HepG2 (cell line): ENCODE measurements around the gene SNX30. TPM values are rescaled to one million over a fixed set of nuclear protein-coding genes. Genes with fewer than 3 reads are reported as not detected.

Source experiments
- CEBPG ChIP-seq: IDR thresholded peaks from 2 replicates; pipeline ENCODE4 v1.6.1; 2016
- POGZ ChIP-seq: sonication (generic); formaldehyde crosslinking; IDR thresholded peaks from 2 replicates; pipeline ENCODE4 v1.4.0; 2020; ENCODE audit warnings: mild to moderate bottlenecking, missing genetic modification reagents
- PRMT3 ChIP-seq: sonication (generic); formaldehyde crosslinking; IDR thresholded peaks from 2 replicates; pipeline ENCODE4 v1.8.1; 2022; ENCODE audit warnings: low read depth, mild to moderate bottlenecking, moderate library complexity, missing genetic modification reagents, borderline replicate concordance
- RARG ChIP-seq: sonication (generic); formaldehyde crosslinking; IDR thresholded peaks from 2 replicates; pipeline ENCODE4 v1.4.0; 2020; ENCODE audit warnings: low read depth, mild to moderate bottlenecking, missing genetic modification reagents
- RFX1 ChIP-seq: fragments of 450-650 bp; IDR thresholded peaks from 2 replicates; pipeline ENCODE4 v1.6.1; 2017
- STAT5B ChIP-seq: sonication (generic); formaldehyde crosslinking; IDR thresholded peaks from 2 replicates; pipeline ENCODE4 v1.4.0; 2020; ENCODE audit warnings: missing genetic modification reagents
- ZBTB7B ChIP-seq: sonication (generic); formaldehyde crosslinking; IDR thresholded peaks from 2 replicates; pipeline ENCODE4 v1.4.0; 2020; ENCODE audit warnings: missing genetic modification reagents
- ZNF660 ChIP-seq: sonication (generic); formaldehyde crosslinking; IDR thresholded peaks from 2 replicates; pipeline ENCODE4 v1.5.1; 2020; ENCODE audit warnings: mild to moderate bottlenecking, low read depth, missing genetic modification reagents, borderline replicate concordance
- polyA plus RNA-seq, 8 experiments: library from polyadenylated mRNA; depleted of rRNA in 3 of 8; stranded (reverse) in 7 of 8; unstranded in 1 of 8; fragments of >200 nt; fragmentation: Illumina TruSeq in 4 of 8; extraction: Trizol in 4 of 8; gene quantifications; 2 replicates each; pipeline versions ENCODE4 v1.2.1 to v1.2.3, GENCODE V29; 2011 to 2016; ENCODE audit warnings: low read depth in 4 of 8, missing spikeins in 1 of 8, mixed read lengths in 1 of 8; ENCODE audit not compliant: insufficient read depth in 1 of 8
- total RNA-seq, 5 experiments: library from RNA; depleted of rRNA; stranded (reverse); fragments of >200 nt; fragmentation: Illumina TruSeq; extraction: Trizol; gene quantifications; 2 replicates each; pipeline ENCODE4 v1.2.3, GENCODE V29; 2016; ENCODE audit warnings: low read depth in 1 of 5
- TF ChIP-seq, protein P1 (sequence below): sonication (generic); formaldehyde crosslinking; IDR thresholded peaks from 2 replicates; pipeline ENCODE4 v1.5.0; 2020; ENCODE audit warnings: mild to moderate bottlenecking, missing genetic modification reagents, borderline replicate concordance
- TF ChIP-seq, protein P2 (sequence below): sonication (generic); formaldehyde crosslinking; IDR thresholded peaks from 2 replicates; pipeline ENCODE4 v1.8.1; 2023; ENCODE audit warnings: mild to moderate bottlenecking, missing genetic modification reagents, borderline replicate concordance
- TF ChIP-seq, protein P3 (sequence below): sonication (generic); formaldehyde crosslinking; IDR thresholded peaks from 2 replicates; pipeline ENCODE4 v1.5.0; 2020; ENCODE audit warnings: missing genetic modification reagents, mild to moderate bottlenecking, borderline replicate concordance
- TF ChIP-seq, protein P4 (sequence below): sonication (generic); formaldehyde crosslinking; conservative IDR thresholded peaks from 2 replicates; pipeline ENCODE4 v1.8.0; 2022; ENCODE audit warnings: mild to moderate bottlenecking, moderate library complexity, missing genetic modification reagents
- TF ChIP-seq, protein P5 (sequence below): sonication (generic); formaldehyde crosslinking; IDR thresholded peaks from 2 replicates; pipeline ENCODE4 v1.5.0; 2020; ENCODE audit warnings: missing genetic modification reagents
- TF ChIP-seq, protein P6 (sequence below): sonication (generic); formaldehyde crosslinking; IDR thresholded peaks from 2 replicates; pipeline ENCODE4 v1.4.0; 2020; ENCODE audit warnings: missing genetic modification reagents

Gene SNX30
- total and polyA plus RNA-seq, 2 of the 13 experiments (the other 11 are each of a cell fraction or from before 2014, with no cell fraction given) = 4.4 to 12.4 TPM

DNA sequence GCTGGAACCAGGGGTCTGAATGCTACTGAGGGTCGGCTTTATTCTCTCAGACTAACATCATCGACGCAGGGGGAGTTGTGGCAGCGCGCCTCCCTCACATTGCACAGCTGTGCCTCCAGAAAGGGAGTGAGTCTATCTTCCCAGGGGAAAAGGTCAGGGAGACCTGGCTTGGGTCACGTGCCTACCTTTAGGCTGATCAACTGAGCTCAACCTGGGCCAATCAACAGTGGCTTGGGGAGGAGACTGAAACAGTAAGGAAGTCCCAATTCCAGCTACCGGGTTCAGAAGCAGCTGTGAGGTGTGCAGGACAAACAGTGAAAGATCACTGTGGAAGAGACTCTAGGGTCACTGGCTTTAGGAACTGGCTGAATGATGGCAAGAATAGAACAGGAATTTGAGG lies 14.3 kb downstream of the SNX30 start (continued):
- no peak for TF ChIP-seq RFX1
- TF ChIP-seq, protein P1, sequence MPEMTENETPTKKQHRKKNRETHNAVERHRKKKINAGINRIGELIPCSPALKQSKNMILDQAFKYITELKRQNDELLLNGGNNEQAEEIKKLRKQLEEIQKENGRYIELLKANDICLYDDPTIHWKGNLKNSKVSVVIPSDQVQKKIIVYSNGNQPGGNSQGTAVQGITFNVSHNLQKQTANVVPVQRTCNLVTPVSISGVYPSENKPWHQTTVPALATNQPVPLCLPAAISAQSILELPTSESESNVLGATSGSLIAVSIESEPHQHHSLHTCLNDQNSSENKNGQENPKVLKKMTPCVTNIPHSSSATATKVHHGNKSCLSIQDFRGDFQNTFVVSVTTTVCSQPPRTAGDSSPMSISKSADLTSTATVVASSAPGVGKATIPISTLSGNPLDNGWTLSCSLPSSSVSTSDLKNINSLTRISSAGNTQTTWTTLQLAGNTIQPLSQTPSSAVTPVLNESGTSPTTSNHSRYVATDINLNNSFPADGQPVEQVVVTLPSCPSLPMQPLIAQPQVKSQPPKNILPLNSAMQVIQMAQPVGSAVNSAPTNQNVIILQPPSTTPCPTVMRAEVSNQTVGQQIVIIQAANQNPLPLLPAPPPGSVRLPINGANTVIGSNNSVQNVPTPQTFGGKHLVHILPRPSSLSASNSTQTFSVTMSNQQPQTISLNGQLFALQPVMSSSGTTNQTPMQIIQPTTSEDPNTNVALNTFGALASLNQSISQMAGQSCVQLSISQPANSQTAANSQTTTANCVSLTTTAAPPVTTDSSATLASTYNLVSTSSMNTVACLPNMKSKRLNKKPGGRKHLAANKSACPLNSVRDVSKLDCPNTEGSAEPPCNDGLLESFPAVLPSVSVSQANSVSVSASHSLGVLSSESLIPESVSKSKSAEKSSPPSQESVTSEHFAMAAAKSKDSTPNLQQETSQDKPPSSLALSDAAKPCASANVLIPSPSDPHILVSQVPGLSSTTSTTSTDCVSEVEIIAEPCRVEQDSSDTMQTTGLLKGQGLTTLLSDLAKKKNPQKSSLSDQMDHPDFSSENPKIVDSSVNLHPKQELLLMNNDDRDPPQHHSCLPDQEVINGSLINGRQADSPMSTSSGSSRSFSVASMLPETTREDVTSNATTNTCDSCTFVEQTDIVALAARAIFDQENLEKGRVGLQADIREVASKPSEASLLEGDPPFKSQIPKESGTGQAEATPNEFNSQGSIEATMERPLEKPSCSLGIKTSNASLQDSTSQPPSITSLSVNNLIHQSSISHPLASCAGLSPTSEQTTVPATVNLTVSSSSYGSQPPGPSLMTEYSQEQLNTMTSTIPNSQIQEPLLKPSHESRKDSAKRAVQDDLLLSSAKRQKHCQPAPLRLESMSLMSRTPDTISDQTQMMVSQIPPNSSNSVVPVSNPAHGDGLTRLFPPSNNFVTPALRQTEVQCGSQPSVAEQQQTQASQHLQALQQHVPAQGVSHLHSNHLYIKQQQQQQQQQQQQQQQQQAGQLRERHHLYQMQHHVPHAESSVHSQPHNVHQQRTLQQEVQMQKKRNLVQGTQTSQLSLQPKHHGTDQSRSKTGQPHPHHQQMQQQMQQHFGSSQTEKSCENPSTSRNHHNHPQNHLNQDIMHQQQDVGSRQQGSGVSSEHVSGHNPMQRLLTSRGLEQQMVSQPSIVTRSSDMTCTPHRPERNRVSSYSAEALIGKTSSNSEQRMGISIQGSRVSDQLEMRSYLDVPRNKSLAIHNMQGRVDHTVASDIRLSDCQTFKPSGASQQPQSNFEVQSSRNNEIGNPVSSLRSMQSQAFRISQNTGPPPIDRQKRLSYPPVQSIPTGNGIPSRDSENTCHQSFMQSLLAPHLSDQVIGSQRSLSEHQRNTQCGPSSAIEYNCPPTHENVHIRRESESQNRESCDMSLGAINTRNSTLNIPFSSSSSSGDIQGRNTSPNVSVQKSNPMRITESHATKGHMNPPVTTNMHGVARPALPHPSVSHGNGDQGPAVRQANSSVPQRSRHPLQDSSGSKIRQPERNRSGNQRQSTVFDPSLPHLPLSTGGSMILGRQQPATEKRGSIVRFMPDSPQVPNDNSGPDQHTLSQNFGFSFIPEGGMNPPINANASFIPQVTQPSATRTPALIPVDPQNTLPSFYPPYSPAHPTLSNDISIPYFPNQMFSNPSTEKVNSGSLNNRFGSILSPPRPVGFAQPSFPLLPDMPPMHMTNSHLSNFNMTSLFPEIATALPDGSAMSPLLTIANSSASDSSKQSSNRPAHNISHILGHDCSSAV (CRISPR knock-in tag) = no peak
- TF ChIP-seq PRMT3 (CRISPR knock-in tag) = no peak
- TF ChIP-seq POGZ (CRISPR knock-in tag) = peak; percentile 90
- TF ChIP-seq, protein P2, sequence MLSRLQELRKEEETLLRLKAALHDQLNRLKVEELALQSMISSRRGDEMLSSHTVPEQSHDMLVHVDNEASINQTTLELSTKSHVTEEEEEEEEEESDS (CRISPR knock-in tag) = no peak
- TF ChIP-seq, protein P3, sequence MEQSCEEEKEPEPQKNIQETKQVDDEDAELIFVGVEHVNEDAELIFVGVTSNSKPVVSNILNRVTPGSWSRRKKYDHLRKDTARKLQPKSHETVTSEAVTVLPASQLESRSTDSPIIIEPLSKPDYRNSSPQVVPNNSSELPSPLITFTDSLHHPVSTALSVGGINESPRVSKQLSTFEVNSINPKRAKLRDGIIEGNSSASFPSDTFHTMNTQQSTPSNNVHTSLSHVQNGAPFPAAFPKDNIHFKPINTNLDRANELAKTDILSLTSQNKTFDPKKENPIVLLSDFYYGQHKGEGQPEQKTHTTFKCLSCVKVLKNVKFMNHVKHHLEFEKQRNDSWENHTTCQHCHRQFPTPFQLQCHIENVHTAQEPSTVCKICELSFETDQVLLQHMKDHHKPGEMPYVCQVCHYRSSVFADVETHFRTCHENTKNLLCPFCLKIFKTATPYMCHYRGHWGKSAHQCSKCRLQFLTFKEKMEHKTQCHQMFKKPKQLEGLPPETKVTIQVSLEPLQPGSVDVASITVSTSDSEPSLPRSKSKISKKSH (CRISPR knock-in tag) = no peak
- TF ChIP-seq, protein P4, sequence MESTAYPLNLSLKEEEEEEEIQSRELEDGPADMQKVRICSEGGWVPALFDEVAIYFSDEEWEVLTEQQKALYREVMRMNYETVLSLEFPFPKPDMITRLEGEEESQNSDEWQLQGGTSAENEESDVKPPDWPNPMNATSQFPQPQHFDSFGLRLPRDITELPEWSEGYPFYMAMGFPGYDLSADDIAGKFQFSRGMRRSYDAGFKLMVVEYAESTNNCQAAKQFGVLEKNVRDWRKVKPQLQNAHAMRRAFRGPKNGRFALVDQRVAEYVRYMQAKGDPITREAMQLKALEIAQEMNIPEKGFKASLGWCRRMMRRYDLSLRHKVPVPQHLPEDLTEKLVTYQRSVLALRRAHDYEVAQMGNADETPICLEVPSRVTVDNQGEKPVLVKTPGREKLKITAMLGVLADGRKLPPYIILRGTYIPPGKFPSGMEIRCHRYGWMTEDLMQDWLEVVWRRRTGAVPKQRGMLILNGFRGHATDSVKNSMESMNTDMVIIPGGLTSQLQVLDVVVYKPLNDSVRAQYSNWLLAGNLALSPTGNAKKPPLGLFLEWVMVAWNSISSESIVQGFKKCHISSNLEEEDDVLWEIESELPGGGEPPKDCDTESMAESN = no peak
- TF ChIP-seq RARG = no peak
- no peak for TF ChIP-seq CEBPG
- no peak for TF ChIP-seq ZBTB7B (CRISPR knock-in tag)
- TF ChIP-seq STAT5B (CRISPR knock-in tag) = no peak
- TF ChIP-seq, protein P5, sequence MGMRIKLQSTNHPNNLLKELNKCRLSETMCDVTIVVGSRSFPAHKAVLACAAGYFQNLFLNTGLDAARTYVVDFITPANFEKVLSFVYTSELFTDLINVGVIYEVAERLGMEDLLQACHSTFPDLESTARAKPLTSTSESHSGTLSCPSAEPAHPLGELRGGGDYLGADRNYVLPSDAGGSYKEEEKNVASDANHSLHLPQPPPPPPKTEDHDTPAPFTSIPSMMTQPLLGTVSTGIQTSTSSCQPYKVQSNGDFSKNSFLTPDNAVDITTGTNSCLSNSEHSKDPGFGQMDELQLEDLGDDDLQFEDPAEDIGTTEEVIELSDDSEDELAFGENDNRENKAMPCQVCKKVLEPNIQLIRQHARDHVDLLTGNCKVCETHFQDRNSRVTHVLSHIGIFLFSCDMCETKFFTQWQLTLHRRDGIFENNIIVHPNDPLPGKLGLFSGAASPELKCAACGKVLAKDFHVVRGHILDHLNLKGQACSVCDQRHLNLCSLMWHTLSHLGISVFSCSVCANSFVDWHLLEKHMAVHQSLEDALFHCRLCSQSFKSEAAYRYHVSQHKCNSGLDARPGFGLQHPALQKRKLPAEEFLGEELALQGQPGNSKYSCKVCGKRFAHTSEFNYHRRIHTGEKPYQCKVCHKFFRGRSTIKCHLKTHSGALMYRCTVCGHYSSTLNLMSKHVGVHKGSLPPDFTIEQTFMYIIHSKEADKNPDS = no peak
- TF ChIP-seq ZNF660 (CRISPR knock-in tag) = no peak
- TF ChIP-seq, protein P6, sequence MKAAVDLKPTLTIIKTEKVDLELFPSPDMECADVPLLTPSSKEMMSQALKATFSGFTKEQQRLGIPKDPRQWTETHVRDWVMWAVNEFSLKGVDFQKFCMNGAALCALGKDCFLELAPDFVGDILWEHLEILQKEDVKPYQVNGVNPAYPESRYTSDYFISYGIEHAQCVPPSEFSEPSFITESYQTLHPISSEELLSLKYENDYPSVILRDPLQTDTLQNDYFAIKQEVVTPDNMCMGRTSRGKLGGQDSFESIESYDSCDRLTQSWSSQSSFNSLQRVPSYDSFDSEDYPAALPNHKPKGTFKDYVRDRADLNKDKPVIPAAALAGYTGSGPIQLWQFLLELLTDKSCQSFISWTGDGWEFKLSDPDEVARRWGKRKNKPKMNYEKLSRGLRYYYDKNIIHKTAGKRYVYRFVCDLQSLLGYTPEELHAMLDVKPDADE (CRISPR knock-in tag) = no peak
